Measurements from ENCODE around the gene NPAS3.

DNA sequence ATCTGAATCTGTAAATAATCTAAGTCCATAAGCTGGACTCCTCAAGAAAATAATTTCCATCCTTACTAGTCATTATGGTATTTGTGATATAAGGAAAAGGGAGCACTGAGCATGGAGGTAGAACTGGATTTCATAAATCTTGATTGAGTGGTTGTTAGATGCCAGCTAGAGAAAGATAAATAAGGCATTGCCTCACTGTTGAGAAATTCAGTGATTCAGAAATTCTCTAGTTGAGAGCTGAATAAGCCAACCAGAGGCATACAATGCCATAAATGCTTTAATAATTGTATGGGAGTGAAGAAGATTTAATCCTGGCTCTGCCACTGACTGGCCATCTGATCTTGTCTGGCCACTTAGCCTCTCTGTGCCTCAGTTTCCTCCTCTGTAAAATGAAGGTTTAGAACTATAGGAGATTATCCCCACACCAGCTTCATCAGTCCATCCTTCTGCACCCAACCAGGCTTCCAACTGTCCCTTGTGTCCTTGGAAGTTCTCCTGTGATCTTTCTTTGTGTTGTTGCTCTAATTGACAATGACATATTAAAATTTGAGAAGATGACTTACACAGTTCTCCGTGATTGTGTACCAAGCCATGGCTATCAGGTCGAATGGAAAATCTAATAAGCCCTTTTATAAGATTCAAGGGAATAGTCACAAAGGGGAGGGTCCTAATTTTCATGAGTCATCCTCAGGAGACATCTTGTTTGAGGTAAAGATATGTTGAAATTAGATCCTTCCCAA, 617.9 kb downstream of the NPAS3 start:
- TF ChIP-seq EZH2 (IDR thresholded peaks at IDR 0.05) (no peak), POLR2AphosphoS5 (IDR thresholded peaks at IDR 0.05; ENCODE audit: borderline replicate concordance, low read depth, low read length) (no peak), FOXP2 (optimal IDR thresholded peaks at IDR 0.05; ENCODE audit: control extremely low read depth, extremely low read length, insufficient read depth) (no peak)
